Measurements from ENCODE around the gene FAM186B. TPM values are rescaled to one million over a fixed set of nuclear protein-coding genes. Genes with fewer than 3 reads are reported as not detected.

Gene FAM186B
- total RNA-seq, 1 experiment from 2014 or later = 0.46 TPM

DNA sequence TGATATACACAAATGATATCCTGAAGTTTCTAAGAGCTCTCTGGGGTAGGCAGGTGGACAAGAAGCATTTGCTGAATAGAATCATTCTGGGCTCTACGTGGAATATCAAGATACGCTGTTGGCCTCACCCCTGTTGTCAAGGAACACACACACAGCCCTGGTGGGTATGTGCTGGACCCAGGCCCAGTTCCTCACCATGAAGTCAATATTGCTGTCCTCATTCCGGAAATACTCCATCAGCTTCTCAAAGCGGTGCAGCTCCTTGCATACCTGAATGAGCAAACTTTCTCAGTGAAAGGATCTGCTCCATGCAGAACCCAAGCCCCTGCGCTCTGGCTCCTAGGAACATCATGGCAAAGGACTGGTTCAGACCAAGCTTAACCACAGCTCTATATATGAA, 49.3 kb upstream of the FAM186B start:
- Histone ChIP-seq H3K79me1 (ENCODE audit: insufficient read depth, low read depth, low read length, poor library complexity, severe bottlenecking) (no peaks in the 10 kb centered on the region), H4K5ac (ENCODE audit: insufficient read length, low read depth, low read length) (no peak overlapping the region), H3T11ph (ENCODE audit: low read length) (no peak overlapping the region), H2BK20ac (ENCODE audit: low read depth, low read length, poor library complexity, severe bottlenecking) (no peak overlapping the region), H2BK12ac (ENCODE audit: insufficient read length, low read depth, low read length) (no peak overlapping the region), H4K8ac (replicated peaks; ENCODE audit: insufficient read length, low read depth, low read length) (no peak overlapping the region), H3K14ac (ENCODE audit: insufficient read depth, low read length) (no peak overlapping the region), H3K4me1 (ENCODE audit: insufficient read depth, low read length) (no peaks in the 10 kb centered on the region), H3K56ac (ENCODE audit: insufficient read length, low read depth, low read length) (no peak overlapping the region), H3K27ac (ENCODE audit: insufficient read length, low read depth, low read length) (no peak overlapping the region), H4K20me1 (ENCODE audit: control insufficient read depth, insufficient read depth, insufficient read length) (no peaks in the 10 kb centered on the region), H2AFZ (ENCODE audit: low read length) (no peak overlapping the region), H2BK120ac (ENCODE audit: low read depth, low read length, poor library complexity, severe bottlenecking) (no peak overlapping the region), H3K9me3 (ENCODE audit: control insufficient read depth, low read depth, low read length) (no peaks in the 10 kb centered on the region), H3K23me2 (ENCODE audit: insufficient read length, low read depth, low read length, poor library complexity, severe bottlenecking) (no peaks in the 10 kb centered on the region), H3K18ac (ENCODE audit: insufficient read length, low read depth, low read length) (no peak overlapping the region), H3K9ac (ENCODE audit: extremely low read depth, insufficient read length, low read length) (no peak overlapping the region), H2AK5ac (ENCODE audit: insufficient read length, low read length) (no peak overlapping the region), H3K4ac (ENCODE audit: low read depth, low read length) (no peak overlapping the region), H3K27me3 (ENCODE audit: insufficient read depth, low read length) (no peaks in the 10 kb centered on the region), H2BK15ac (ENCODE audit: low read depth, low read length) (no peak overlapping the region), H2BK5ac (ENCODE audit: insufficient read length, low read length) (no peak overlapping the region), H3K4me2 (ENCODE audit: insufficient read depth, insufficient read length, low read length) (no peak overlapping the region), H3K79me2 (ENCODE audit: insufficient read depth, low read length) (no peaks in the 10 kb centered on the region), H4K91ac (ENCODE audit: insufficient read length, low read depth, low read length) (no peak overlapping the region), H3K23ac (ENCODE audit: insufficient read length, low read depth, low read length) (no peak overlapping the region)
- TF ChIP-seq, protein P1, sequence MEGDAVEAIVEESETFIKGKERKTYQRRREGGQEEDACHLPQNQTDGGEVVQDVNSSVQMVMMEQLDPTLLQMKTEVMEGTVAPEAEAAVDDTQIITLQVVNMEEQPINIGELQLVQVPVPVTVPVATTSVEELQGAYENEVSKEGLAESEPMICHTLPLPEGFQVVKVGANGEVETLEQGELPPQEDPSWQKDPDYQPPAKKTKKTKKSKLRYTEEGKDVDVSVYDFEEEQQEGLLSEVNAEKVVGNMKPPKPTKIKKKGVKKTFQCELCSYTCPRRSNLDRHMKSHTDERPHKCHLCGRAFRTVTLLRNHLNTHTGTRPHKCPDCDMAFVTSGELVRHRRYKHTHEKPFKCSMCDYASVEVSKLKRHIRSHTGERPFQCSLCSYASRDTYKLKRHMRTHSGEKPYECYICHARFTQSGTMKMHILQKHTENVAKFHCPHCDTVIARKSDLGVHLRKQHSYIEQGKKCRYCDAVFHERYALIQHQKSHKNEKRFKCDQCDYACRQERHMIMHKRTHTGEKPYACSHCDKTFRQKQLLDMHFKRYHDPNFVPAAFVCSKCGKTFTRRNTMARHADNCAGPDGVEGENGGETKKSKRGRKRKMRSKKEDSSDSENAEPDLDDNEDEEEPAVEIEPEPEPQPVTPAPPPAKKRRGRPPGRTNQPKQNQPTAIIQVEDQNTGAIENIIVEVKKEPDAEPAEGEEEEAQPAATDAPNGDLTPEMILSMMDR (conservative IDR thresholded peaks at IDR 0.05) = no peak
- H3K27me3 Mint-ChIP-seq (ENCODE audit: low read depth) = no peaks in the 10 kb centered on the region
- DNase-seq = no peak
- H3K36me3 Mint-ChIP-seq (ENCODE audit: insufficient read depth in 1 of 3, low read depth in 3 of 3) = peaks cover 34 to 78% (median 47%) of the 10 kb centered on the region in 3 experiments
- no peak overlapping the region for H3K4me3 Mint-ChIP-seq
- no peaks in the 10 kb centered on the region for H3K9me3 Mint-ChIP-seq
- H3K27ac Mint-ChIP-seq = no peak overlapping the region
- peaks cover 2 to 8% of the 10 kb centered on the region in 2 experiments; a peak in 3 of 4 replicates for H3K4me1 Mint-ChIP-seq
- WGBS (ENCODE audit: extremely low coverage, insufficient read length, low lambda C conversion rate) = no CpG with 5 or more reads among the region's 5 CpGs
